Measurements from ENCODE around the gene RNF220. TPM values are rescaled to one million over a fixed set of nuclear protein-coding genes. Genes with fewer than 3 reads are reported as not detected.
A peak's percentile ranks its signal among the peaks of the same experiment; 100 is the strongest.

RNF220 gene
- polyA plus RNA-seq, 4 donors: 60.0 to 105 (median 87.9) TPM

GRCh38 chr1:44571712-44572571 lies 166.9 kb downstream of the RNF220 start:
- DNase-seq (ENCODE audit: low read depth in 4 of 4, low spot score in 3 of 4): no peak

GRCh38 chr1:44572572-44572879 lies 167.5 kb downstream of the RNF220 start:
- no peak for DNase-seq (ENCODE audit: low read depth in 4 of 4, low spot score in 3 of 4)

GRCh38 chr1:44575396-44575795 lies 170.3 kb downstream of the RNF220 start:
- no peak for DNase-seq (ENCODE audit: low read depth in 4 of 4, low spot score in 3 of 4)

GRCh38 chr1:44576456-44577150 lies 171.5 kb downstream of the RNF220 start:
- DNase-seq (ENCODE audit: low read depth in 4 of 4, low spot score in 3 of 4): peak in 3 of 4 donors; percentile 22 to 42 (median 29)

GRCh38 chr1:44581205-44581604 lies 176.2 kb downstream of the RNF220 start:
- no peak for DNase-seq (ENCODE audit: low read depth in 4 of 4, low spot score in 3 of 4)

- DNase-seq (ENCODE audit: low read depth in 4 of 4, low spot score in 3 of 4): peak in 3 of 4 donors; percentile 24 to 61 (median 60)
These were observed 179.1 kb downstream of the RNF220 start for GRCh38 chr1:44584167-44584566.

- no peak for DNase-seq (ENCODE audit: low read depth in 4 of 4, low spot score in 3 of 4)
These were observed 180.4 kb downstream of the RNF220 start for GRCh38 chr1:44585315-44585920.

GRCh38 chr1:44587796-44588460 lies 182.9 kb downstream of the RNF220 start:
- no peak for DNase-seq (ENCODE audit: low read depth in 4 of 4, low spot score in 3 of 4)

- no peak for DNase-seq (ENCODE audit: low read depth in 4 of 4, low spot score in 3 of 4)
These were observed 183.6 kb downstream of the RNF220 start for GRCh38 chr1:44588551-44589210.

GRCh38 chr1:44590475-44590874 lies 185.4 kb downstream of the RNF220 start:
- no peak for DNase-seq (ENCODE audit: low read depth in 4 of 4, low spot score in 3 of 4)

GRCh38 chr1:44591381-44591780 lies 186.3 kb downstream of the RNF220 start:
- DNase-seq (ENCODE audit: low read depth in 4 of 4, low spot score in 3 of 4): no peak

- DNase-seq (ENCODE audit: low read depth in 4 of 4, low spot score in 3 of 4): no peak
These were observed 187.4 kb downstream of the RNF220 start for GRCh38 chr1:44592208-44593145.

GRCh38 chr1:44594353-44594752 lies 189.3 kb downstream of the RNF220 start:
- no peak for DNase-seq (ENCODE audit: low read depth in 4 of 4, low spot score in 3 of 4)

GRCh38 chr1:44594871-44595735 lies 190.0 kb downstream of the RNF220 start:
- no peak for DNase-seq (ENCODE audit: low read depth in 4 of 4, low spot score in 3 of 4)

- no peak for DNase-seq (ENCODE audit: low read depth in 4 of 4, low spot score in 3 of 4)
These were observed 191.5 kb downstream of the RNF220 start for GRCh38 chr1:44596511-44596910.

- DNase-seq (ENCODE audit: low read depth in 4 of 4, low spot score in 3 of 4): no peak
These were observed 193.1 kb downstream of the RNF220 start for GRCh38 chr1:44598167-44598566.

- DNase-seq (ENCODE audit: low read depth in 4 of 4, low spot score in 3 of 4): no peak
These were observed 197.9 kb downstream of the RNF220 start for GRCh38 chr1:44602634-44603628.

Data from left renal pelvis (tissue), 4 donors.